ENCODE measurements around the gene SLCO6A1.

The SLCO6A1 gene

GRCh38 chr5:102433473-102433872 is 65.3 kb downstream of the SLCO6A1 start:
- no peaks in the 10 kb centered on the region for H4K20me1 ChIP-seq (ENCODE audit: low read depth, low read length)
- H3F3A ChIP-seq (ENCODE audit: insufficient read depth): no peaks in the 10 kb centered on the region
- no peaks in the 10 kb centered on the region for H3K79me2 ChIP-seq (ENCODE audit: insufficient read depth, low read length)
- H3K9me3 ChIP-seq (ENCODE audit: insufficient read depth, low read length): no peaks in the 10 kb centered on the region
- H3K9ac ChIP-seq (ENCODE audit: low read length): no peak overlapping the region
- H3K36me3 ChIP-seq (ENCODE audit: low read length): no peaks in the 10 kb centered on the region
- H3K9me2 ChIP-seq (replicated peaks; ENCODE audit: insufficient read depth, low read length): no peaks in the 10 kb centered on the region
- no peak overlapping the region for H3K4me3 ChIP-seq (ENCODE audit: insufficient read depth, low read length, poor library complexity, severe bottlenecking)
- H3K4me2 ChIP-seq (ENCODE audit: low read depth, low read length, poor library complexity, severe bottlenecking): no peak overlapping the region
- TF ChIP-seq, protein P1, sequence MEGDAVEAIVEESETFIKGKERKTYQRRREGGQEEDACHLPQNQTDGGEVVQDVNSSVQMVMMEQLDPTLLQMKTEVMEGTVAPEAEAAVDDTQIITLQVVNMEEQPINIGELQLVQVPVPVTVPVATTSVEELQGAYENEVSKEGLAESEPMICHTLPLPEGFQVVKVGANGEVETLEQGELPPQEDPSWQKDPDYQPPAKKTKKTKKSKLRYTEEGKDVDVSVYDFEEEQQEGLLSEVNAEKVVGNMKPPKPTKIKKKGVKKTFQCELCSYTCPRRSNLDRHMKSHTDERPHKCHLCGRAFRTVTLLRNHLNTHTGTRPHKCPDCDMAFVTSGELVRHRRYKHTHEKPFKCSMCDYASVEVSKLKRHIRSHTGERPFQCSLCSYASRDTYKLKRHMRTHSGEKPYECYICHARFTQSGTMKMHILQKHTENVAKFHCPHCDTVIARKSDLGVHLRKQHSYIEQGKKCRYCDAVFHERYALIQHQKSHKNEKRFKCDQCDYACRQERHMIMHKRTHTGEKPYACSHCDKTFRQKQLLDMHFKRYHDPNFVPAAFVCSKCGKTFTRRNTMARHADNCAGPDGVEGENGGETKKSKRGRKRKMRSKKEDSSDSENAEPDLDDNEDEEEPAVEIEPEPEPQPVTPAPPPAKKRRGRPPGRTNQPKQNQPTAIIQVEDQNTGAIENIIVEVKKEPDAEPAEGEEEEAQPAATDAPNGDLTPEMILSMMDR (IDR thresholded peaks at IDR 0.05; ENCODE audit: insufficient read depth, low read length, poor library complexity, severe bottlenecking): no peak
- TF ChIP-seq EZH2phosphoT487 (conservative IDR thresholded peaks at IDR 0.05; ENCODE audit: low read length): no peak
- H2AFZ ChIP-seq (ENCODE audit: low read depth, low read length, severe bottlenecking): no peak overlapping the region
- H3K27ac ChIP-seq (ENCODE audit: low read depth, low read length): no peak overlapping the region
- no peaks in the 10 kb centered on the region for H3K27me3 ChIP-seq (ENCODE audit: low read length)

- H3K9me3 ChIP-seq (ENCODE audit: insufficient read depth, low read length): no peaks in the 10 kb centered on the region
- no peaks in the 10 kb centered on the region for H3F3A ChIP-seq (ENCODE audit: insufficient read depth)
- H3K9me2 ChIP-seq (replicated peaks; ENCODE audit: insufficient read depth, low read length): no peaks in the 10 kb centered on the region
- H3K36me3 ChIP-seq (ENCODE audit: low read length): no peaks in the 10 kb centered on the region
- TF ChIP-seq EZH2phosphoT487 (conservative IDR thresholded peaks at IDR 0.05; ENCODE audit: low read length): no peak
- no peaks in the 10 kb centered on the region for H4K20me1 ChIP-seq (ENCODE audit: low read depth, low read length)
- H3K27ac ChIP-seq (ENCODE audit: low read depth, low read length): no peak overlapping the region
- no peaks in the 10 kb centered on the region for H3K27me3 ChIP-seq (ENCODE audit: low read length)
- no peak overlapping the region for H2AFZ ChIP-seq (ENCODE audit: low read depth, low read length, severe bottlenecking)
- no peaks in the 10 kb centered on the region for H3K79me2 ChIP-seq (ENCODE audit: insufficient read depth, low read length)
- H3K9ac ChIP-seq (ENCODE audit: low read length): no peak overlapping the region
- no peak overlapping the region for H3K4me2 ChIP-seq (ENCODE audit: low read depth, low read length, poor library complexity, severe bottlenecking)
- H3K4me3 ChIP-seq (ENCODE audit: insufficient read depth, low read length, poor library complexity, severe bottlenecking): no peak overlapping the region
Observed at GRCh38 chr5:102421647-102422046, 77.2 kb downstream of the SLCO6A1 start.

- Histone ChIP-seq H3K4me2 (ENCODE audit: low read depth, low read length, poor library complexity, severe bottlenecking) (no peak overlapping the region), H3K79me2 (ENCODE audit: insufficient read depth, low read length) (no peaks in the 10 kb centered on the region), H3K27ac (ENCODE audit: low read depth, low read length) (no peak overlapping the region), H3K9me3 (ENCODE audit: insufficient read depth, low read length) (no peaks in the 10 kb centered on the region), H3F3A (ENCODE audit: insufficient read depth) (no peaks in the 10 kb centered on the region), H2AFZ (ENCODE audit: low read depth, low read length, severe bottlenecking) (no peak overlapping the region), H3K4me3 (ENCODE audit: insufficient read depth, low read length, poor library complexity, severe bottlenecking) (no peak overlapping the region), H3K27me3 (ENCODE audit: low read length) (no peaks in the 10 kb centered on the region), H3K36me3 (ENCODE audit: low read length) (no peaks in the 10 kb centered on the region), H3K9ac (ENCODE audit: low read length) (no peak overlapping the region), H4K20me1 (ENCODE audit: low read depth, low read length) (no peaks in the 10 kb centered on the region), H3K9me2 (replicated peaks; ENCODE audit: insufficient read depth, low read length) (no peaks in the 10 kb centered on the region)
- TF ChIP-seq, protein P1 (IDR thresholded peaks at IDR 0.05; ENCODE audit: insufficient read depth, low read length, poor library complexity, severe bottlenecking): no peak
- no peak for TF ChIP-seq EZH2phosphoT487 (conservative IDR thresholded peaks at IDR 0.05; ENCODE audit: low read length)
Observed at GRCh38 chr5:102418531-102418930, 80.3 kb downstream of the SLCO6A1 start.

DNA sequence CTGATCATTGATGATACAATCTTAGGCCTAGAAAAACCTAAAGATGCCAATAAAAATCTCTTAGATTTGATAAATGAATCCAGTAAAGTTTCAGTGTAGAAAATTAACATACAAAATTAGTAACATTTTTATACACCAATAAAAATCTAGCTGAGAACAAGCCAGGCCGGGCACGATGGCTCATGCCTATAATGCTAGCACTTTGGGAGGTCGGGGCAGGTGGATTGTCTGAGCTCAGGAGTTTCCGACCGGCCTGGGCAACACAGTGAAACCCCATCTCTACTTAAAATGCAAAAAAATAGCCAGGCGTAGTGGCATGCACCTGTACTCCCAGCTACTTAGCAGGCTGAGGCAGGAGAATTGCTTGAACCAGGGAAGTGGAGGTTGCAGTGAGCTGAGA is 84.4 kb downstream of the SLCO6A1 start:
- H3K27ac ChIP-seq (ENCODE audit: low read depth, low read length): no peak overlapping the region
- no peak overlapping the region for H3K4me2 ChIP-seq (ENCODE audit: low read depth, low read length, poor library complexity, severe bottlenecking)
- H3K79me2 ChIP-seq (ENCODE audit: insufficient read depth, low read length): no peaks in the 10 kb centered on the region
- no peak overlapping the region for H3K4me3 ChIP-seq (ENCODE audit: insufficient read depth, low read length, poor library complexity, severe bottlenecking)
- H3K27me3 ChIP-seq (ENCODE audit: low read length): no peaks in the 10 kb centered on the region
- no peaks in the 10 kb centered on the region for H3F3A ChIP-seq (ENCODE audit: insufficient read depth)
- no peaks in the 10 kb centered on the region for H4K20me1 ChIP-seq (ENCODE audit: low read depth, low read length)
- no peaks in the 10 kb centered on the region for H3K36me3 ChIP-seq (ENCODE audit: low read length)
- H2AFZ ChIP-seq (ENCODE audit: low read depth, low read length, severe bottlenecking): no peak overlapping the region
- no peaks in the 10 kb centered on the region for H3K9me2 ChIP-seq (replicated peaks; ENCODE audit: insufficient read depth, low read length)
- TF ChIP-seq, protein P1 (IDR thresholded peaks at IDR 0.05; ENCODE audit: insufficient read depth, low read length, poor library complexity, severe bottlenecking): no peak
- H3K9ac ChIP-seq (ENCODE audit: low read length): no peak overlapping the region
- no peaks in the 10 kb centered on the region for H3K9me3 ChIP-seq (ENCODE audit: insufficient read depth, low read length)

All from SU-DHL-6 (cell line).